Fibroblast of lung (primary cell): ENCODE data around the gene SLC1A7. TPM values are rescaled to one million over a fixed set of nuclear protein-coding genes. Genes with fewer than 3 reads are reported as not detected.

ENCODE experiments used
- DNase-seq, 2 donors: peaks; one replicate each; pipeline versions ENCODE4 v3.0.0 to v3.0.0-alpha.2; 2010; ENCODE audit warnings: low read depth in 2 of 2
- H2AFZ ChIP-seq: 2 replicates; pipeline ENCODE4 v1.5.1; 2012; ENCODE audit warnings: low read length, control low read depth, inconsistent platforms
- H3K27ac ChIP-seq: 2 replicates; pipeline ENCODE4 v1.5.1; 2011; ENCODE audit warnings: low read length, control low read depth; ENCODE audit not compliant: insufficient read depth
- H3K27me3 ChIP-seq: 2 replicates; pipeline ENCODE4 v1.5.1; 2011; ENCODE audit warnings: mild to moderate bottlenecking, low read length; ENCODE audit not compliant: control insufficient read depth, insufficient read depth
- H3K36me3 ChIP-seq: 2 replicates; pipeline ENCODE4 v1.5.1; 2011; ENCODE audit warnings: low read length; ENCODE audit not compliant: control insufficient read depth, insufficient read depth
- H3K4me1 ChIP-seq: 2 replicates; pipeline ENCODE4 v1.5.1; 2011; ENCODE audit warnings: low read length; ENCODE audit not compliant: control insufficient read depth, insufficient read depth; ENCODE audit errors: extremely low read depth
- H3K4me2 ChIP-seq: 2 replicates; pipeline ENCODE4 v1.5.1; 2011; ENCODE audit warnings: low read length, control low read depth; ENCODE audit not compliant: insufficient read depth; ENCODE audit errors: extremely low read depth
- H3K4me3 ChIP-seq, 4 experiments: fragments of 200-600 bp in 1 of 4; sonication (generic) in 1 of 4; replicated peaks in 1 of 4; 2 replicates each; pipeline ENCODE4 v1.5.1; 2011 to 2016; ENCODE audit warnings: low read length in 4 of 4, low read depth in 3 of 4, mild to moderate bottlenecking in 3 of 4, control low read depth in 2 of 4, inconsistent platforms in 1 of 4, mixed read lengths in 1 of 4; ENCODE audit not compliant: insufficient read depth in 1 of 4; ENCODE audit errors: control extremely low read depth in 1 of 4
- H3K79me2 ChIP-seq: 2 replicates; pipeline ENCODE4 v1.5.1; 2012; ENCODE audit warnings: mild to moderate bottlenecking, low read length, inconsistent platforms; ENCODE audit not compliant: control insufficient read depth, insufficient read depth
- H3K9ac ChIP-seq: 2 replicates; pipeline ENCODE4 v1.5.1; 2011; ENCODE audit warnings: mild to moderate bottlenecking, low read length, control low read depth; ENCODE audit not compliant: insufficient read depth
- H3K9me3 ChIP-seq: 2 replicates; pipeline ENCODE4 v1.5.1; 2012; ENCODE audit warnings: low read depth, low read length; ENCODE audit not compliant: control insufficient read depth, insufficient read depth
- H4K20me1 ChIP-seq: 2 replicates; pipeline ENCODE4 v1.5.1; 2011; ENCODE audit warnings: low read length; ENCODE audit not compliant: control insufficient read depth, insufficient read depth; ENCODE audit errors: extremely low read depth
- EZH2 ChIP-seq: IDR thresholded peaks from 2 replicates; pipeline ENCODE4 v1.5.1; 2012; ENCODE audit warnings: low read length, control low read depth, mild to moderate bottlenecking; ENCODE audit errors: missing control alignments
- polyA plus RNA-seq, 2 donors: library from polyadenylated mRNA; depleted of rRNA in 1 of 2; stranded (reverse) in 1 of 2; unstranded in 1 of 2; fragments of >200 nt; gene quantifications; 2 replicates each; pipeline ENCODE4 v1.2.1, GENCODE V29; 2011 to 2012; ENCODE audit warnings: missing spikeins in 1 of 2
- total RNA-seq: library from RNA; depleted of rRNA; stranded (reverse); fragments of >200 nt; gene quantifications from 2 replicates; pipeline ENCODE4 v1.2.1, GENCODE V29; 2014
- TF ChIP-seq, protein P1 (sequence below), 2 donors: IDR thresholded peaks in 1 of 2; conservative IDR thresholded peaks in 1 of 2; 1 replicate in 1 of 2; 2 replicates in 1 of 2; pipeline ENCODE4 v1.5.1; 2011 to 2012; ENCODE audit warnings: low read length in 2 of 2, control low read depth in 1 of 2, inconsistent platforms in 1 of 2, low read depth in 1 of 2, mild to moderate bottlenecking in 1 of 2

Gene SLC1A7
- total and polyA plus RNA-seq, 2 donors (not counting 1 experiment from before 2014, with no cell fraction given): 0.15 to 0.33 TPM

- TF ChIP-seq, protein P1, sequence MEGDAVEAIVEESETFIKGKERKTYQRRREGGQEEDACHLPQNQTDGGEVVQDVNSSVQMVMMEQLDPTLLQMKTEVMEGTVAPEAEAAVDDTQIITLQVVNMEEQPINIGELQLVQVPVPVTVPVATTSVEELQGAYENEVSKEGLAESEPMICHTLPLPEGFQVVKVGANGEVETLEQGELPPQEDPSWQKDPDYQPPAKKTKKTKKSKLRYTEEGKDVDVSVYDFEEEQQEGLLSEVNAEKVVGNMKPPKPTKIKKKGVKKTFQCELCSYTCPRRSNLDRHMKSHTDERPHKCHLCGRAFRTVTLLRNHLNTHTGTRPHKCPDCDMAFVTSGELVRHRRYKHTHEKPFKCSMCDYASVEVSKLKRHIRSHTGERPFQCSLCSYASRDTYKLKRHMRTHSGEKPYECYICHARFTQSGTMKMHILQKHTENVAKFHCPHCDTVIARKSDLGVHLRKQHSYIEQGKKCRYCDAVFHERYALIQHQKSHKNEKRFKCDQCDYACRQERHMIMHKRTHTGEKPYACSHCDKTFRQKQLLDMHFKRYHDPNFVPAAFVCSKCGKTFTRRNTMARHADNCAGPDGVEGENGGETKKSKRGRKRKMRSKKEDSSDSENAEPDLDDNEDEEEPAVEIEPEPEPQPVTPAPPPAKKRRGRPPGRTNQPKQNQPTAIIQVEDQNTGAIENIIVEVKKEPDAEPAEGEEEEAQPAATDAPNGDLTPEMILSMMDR (conservative IDR thresholded peaks at IDR 0.05 in 1 of 2, IDR thresholded peaks at IDR 0.05 in 1 of 2; ENCODE audit: low read depth in 1 of 2, low read length in 2 of 2): no peak
- no peak for TF ChIP-seq EZH2
- H3K79me2 ChIP-seq: no peaks in the 10 kb centered on the region
Observed at GRCh38 chr1:53137729-53138128, 4.7 kb downstream of the SLC1A7 start.

DNA sequence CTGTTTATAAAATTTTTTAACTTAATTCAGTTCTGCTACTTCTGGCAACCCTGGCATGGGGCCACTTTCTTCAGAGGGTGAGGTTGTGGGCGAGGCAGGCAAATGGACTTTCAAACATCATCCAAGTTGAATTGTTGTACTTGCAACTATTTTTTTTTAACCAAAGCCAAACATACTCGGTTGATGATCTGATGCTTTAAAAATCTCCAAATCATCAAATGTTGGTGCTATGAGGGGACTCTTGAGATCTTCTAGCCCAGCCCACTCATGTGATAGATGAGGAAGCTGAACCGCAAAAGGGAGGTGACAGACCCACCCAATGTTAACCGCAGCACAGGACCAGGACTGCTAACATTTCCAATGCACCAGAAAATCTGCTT lies 6.7 kb downstream of the SLC1A7 start:
- no peaks in the 10 kb centered on the region for H4K20me1 ChIP-seq
- H3K27ac ChIP-seq: peak overlapping the region; percentile 98
- no peak overlapping the region for H3K4me2 ChIP-seq
- TF ChIP-seq, protein P1 (conservative IDR thresholded peaks at IDR 0.05 in 1 of 2, IDR thresholded peaks at IDR 0.05 in 1 of 2; ENCODE audit: low read depth in 1 of 2, low read length in 2 of 2): no peak
- no peak for TF ChIP-seq EZH2
- H3K36me3 ChIP-seq: no peaks in the 10 kb centered on the region
- no peaks in the 10 kb centered on the region for H3K9me3 ChIP-seq
- no peaks in the 10 kb centered on the region for H3K27me3 ChIP-seq
- no peak overlapping the region for H3K4me3 ChIP-seq
- peak; percentile 94 to 97 for DNase-seq
- no peak overlapping the region for H3K9ac ChIP-seq
- no peak overlapping the region for H2AFZ ChIP-seq
- peaks cover 18% of the 10 kb centered on the region for H3K4me1 ChIP-seq
- no peaks in the 10 kb centered on the region for H3K79me2 ChIP-seq

More at GRCh38 chr1:53137729-53138128, 4.7 kb downstream of the SLC1A7 start:
- Histone ChIP-seq H3K4me1 (peaks cover 18% of the 10 kb centered on the region), H3K4me2 (no peak overlapping the region), H3K9ac (no peak overlapping the region), H3K36me3 (no peaks in the 10 kb centered on the region), H3K9me3 (no peaks in the 10 kb centered on the region), H3K27me3 (no peaks in the 10 kb centered on the region), H3K27ac (no peak overlapping the region), H3K4me3 (no peak overlapping the region), H4K20me1 (no peaks in the 10 kb centered on the region), H2AFZ (no peak overlapping the region)
- no peak for DNase-seq

DNA sequence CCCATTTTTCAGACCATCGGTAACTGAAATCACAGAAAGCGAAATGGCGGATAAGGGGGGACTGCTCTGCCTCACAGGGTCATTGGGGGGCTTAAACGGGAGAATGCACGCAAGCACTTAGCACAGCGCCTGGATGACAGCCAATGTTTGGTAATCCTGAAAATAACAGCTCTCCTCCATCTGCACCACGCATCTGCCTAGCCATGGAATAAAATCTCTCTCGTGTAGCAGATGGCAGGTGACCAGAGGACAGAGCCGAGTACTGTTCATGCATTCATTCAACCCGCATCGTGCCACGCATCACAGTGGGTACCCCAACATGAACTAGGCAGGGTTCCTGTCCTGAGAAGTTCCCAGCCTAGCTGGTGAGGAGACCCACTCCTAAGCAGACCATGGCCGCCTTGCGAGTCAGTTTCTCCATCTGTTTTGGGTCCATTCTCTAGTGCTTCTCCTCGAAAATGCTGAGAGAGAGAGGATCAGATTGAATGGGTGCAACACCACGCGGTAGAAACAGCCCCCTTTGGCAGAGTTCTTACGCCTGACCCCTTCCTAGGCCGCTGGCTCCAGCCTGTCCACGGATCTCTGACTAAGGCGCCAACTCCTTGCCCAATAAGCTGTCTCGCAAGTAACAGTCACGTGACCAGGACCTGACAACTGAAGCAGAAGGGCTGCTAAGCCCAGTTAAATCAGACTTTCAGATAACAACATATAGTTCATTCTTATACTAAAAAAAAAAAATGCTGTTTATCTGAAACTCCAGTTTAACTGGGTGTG lies 7.3 kb downstream of the SLC1A7 start:
- H3K9me3 ChIP-seq: no peaks in the 10 kb centered on the region
- no peaks in the 10 kb centered on the region for H4K20me1 ChIP-seq
- peak overlapping the region; percentile 56 for H3K4me2 ChIP-seq
- peaks cover 15% of the 10 kb centered on the region for H3K4me1 ChIP-seq
- H3K79me2 ChIP-seq: no peaks in the 10 kb centered on the region
- H2AFZ ChIP-seq: peak overlapping the region; percentile 1
- no peaks in the 10 kb centered on the region for H3K36me3 ChIP-seq
- no peaks in the 10 kb centered on the region for H3K27me3 ChIP-seq
- peak; percentile 87 to 96 for DNase-seq
- H3K4me3 ChIP-seq: no peak overlapping the region
- H3K9ac ChIP-seq: peak overlapping the region; percentile 66
- H3K27ac ChIP-seq: peak overlapping the region; percentile 98
- TF ChIP-seq, protein P1 (conservative IDR thresholded peaks at IDR 0.05 in 1 of 2, IDR thresholded peaks at IDR 0.05 in 1 of 2; ENCODE audit: low read depth in 1 of 2, low read length in 2 of 2): no peak
- no peak for TF ChIP-seq EZH2
